Measurements from ENCODE around the gene GXYLT1.
"Not testable (repeated sequence)": the region's sequence is repeated elsewhere in the genome, so short reads cannot be mapped to it uniquely, and the experiment has no call there.

Gene GXYLT1

DNA sequence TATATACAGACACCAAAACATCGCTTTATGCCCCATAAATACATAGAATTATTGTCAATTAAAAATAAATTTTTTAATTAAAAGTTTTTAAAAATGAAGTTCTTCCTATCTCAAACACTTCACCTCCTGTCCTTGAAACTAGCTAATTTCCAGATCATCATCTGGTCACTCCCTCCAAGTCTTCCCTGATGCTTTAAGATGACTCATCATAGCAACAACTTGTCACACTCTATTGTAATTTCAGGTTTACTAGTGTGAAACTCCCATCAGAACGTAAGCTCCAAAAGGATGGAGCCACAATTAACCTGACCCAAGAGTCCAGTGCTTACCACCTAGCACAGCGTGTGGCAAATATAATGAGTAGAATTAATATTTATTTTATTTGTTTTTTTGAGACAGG is 16.3 kb downstream of the GXYLT1 start:
- Mint-ChIP-seq H3K4me1 (ENCODE audit: low read depth) (peaks cover 40% of the 10 kb centered on the region), H3K27me3 (no peaks in the 10 kb centered on the region), H3K9me3 (ENCODE audit: low read depth) (no peaks in the 10 kb centered on the region), H3K4me3 (no peak overlapping the region), H3K27ac (no peak overlapping the region), H3K36me3 (peaks cover 1% of the 10 kb centered on the region)

DNA sequence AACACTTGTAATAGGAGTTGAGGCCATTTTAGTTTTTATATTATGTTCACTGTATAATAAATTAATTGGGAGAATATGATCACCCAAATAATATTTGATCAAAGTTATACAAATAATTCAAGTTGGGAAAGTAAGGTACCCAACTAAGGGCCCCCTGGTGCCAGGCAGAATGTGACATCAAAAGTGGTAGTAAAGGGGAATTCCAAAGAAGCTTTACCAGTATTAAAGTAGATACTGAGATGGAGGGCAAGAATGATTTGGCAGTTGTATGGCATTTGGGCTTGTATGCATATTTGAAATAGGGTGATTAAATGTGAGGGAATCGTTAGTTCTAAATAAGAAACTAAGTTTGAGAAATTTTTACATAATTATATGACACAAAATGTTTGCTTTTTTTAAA is 17.7 kb downstream of the GXYLT1 start:
- Mint-ChIP-seq H3K9me3 (ENCODE audit: low read depth) (no peaks in the 10 kb centered on the region), H3K27me3 (no peaks in the 10 kb centered on the region), H3K27ac (no peak overlapping the region), H3K4me1 (ENCODE audit: low read depth) (peaks cover 33% of the 10 kb centered on the region), H3K36me3 (no peaks in the 10 kb centered on the region), H3K4me3 (no peak overlapping the region)

DNA sequence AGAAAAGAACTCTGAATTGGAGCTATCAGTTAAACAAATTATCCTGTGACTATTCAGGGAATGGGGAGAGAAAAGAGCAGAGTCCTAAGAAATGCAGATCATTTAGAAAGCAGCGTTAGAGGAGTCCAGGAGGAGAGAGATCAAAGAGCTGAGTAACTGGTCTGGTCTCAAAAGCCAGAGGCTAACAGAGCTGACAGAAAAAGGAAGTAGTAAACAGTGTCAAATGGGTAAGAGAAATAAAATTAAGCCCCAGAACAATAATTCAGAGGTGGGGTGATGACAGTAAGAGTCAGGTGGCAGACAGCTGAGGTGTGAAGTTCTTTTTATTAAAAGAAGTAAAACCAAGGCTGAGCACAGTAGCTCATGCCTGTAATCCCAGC is 19.3 kb downstream of the GXYLT1 start:
- H3K9me3 Mint-ChIP-seq (ENCODE audit: low read depth): no peaks in the 10 kb centered on the region
- H3K4me1 Mint-ChIP-seq (ENCODE audit: low read depth): peaks cover 19% of the 10 kb centered on the region
- H3K4me3 Mint-ChIP-seq: no peak overlapping the region
- H3K27me3 Mint-ChIP-seq: no peaks in the 10 kb centered on the region
- peaks cover 2% of the 10 kb centered on the region for H3K36me3 Mint-ChIP-seq
- no peak overlapping the region for H3K27ac Mint-ChIP-seq

DNA sequence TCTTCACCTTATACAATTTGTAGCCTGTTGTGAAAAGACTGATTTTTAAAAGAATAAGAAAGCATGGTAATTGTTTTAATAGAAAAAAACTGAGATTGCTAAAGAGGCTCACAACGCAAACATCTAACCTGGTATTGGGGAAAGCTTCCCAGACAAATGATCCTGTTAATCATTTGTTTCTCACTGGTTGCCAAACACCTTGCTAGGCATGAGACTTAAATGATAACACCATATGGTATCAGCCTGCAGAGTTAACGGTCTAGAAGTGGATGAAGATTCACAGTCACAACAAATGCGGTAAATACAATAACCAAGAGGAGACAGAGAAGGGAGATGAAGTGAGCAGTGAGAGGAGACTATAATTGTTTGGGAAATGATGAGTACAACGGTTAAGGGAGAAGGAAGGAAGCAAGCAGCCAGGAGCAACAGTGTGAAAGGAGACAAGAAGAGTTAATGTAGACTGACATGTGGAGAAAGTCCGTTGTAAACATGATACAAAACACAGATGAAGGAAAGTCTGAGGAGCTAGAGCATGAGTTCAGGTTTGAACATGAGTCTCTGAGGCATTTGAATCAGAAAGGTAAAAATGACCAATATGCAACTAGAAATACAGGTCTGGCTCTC is 19.8 kb downstream of the GXYLT1 start:
- H3K9me3 Mint-ChIP-seq (ENCODE audit: low read depth): no peaks in the 10 kb centered on the region
- H3K4me3 Mint-ChIP-seq: no peak overlapping the region
- H3K4me1 Mint-ChIP-seq (ENCODE audit: low read depth): peaks cover 17% of the 10 kb centered on the region
- peaks cover 4% of the 10 kb centered on the region for H3K36me3 Mint-ChIP-seq
- no peaks in the 10 kb centered on the region for H3K27me3 Mint-ChIP-seq
- no peak overlapping the region for H3K27ac Mint-ChIP-seq

DNA sequence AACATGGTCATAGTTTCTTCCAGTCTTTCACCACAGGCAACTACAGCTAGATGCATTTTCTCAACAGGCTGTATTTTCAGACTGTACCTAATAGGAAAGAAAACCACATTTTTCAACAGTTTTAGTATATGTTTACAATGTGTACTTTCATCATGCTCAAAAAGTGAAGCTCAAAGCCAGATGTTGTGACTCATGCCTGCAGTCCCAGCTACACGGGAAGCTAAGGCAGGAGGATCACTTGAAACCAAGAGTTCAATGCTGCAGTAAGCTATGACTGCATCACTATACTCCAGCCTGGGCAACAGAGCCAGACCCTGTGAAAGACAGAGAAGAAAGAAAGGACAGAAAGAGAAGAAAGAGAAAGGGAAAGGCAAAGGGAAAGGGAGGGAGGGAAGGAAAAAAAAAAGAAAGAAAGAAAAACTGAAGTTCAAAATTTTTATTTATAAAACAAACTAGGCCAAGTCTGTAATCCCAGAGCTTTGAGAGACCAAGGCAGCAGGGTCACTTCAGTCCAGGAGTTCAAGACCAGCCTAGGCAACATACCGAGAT is 25.5 kb downstream of the GXYLT1 start:
- H3K4me3 Mint-ChIP-seq: no peak overlapping the region
- H3K27ac Mint-ChIP-seq: peak overlapping the region; percentile 54
- H3K4me1 Mint-ChIP-seq (ENCODE audit: low read depth): peaks cover 10% of the 10 kb centered on the region
- peaks cover 32% of the 10 kb centered on the region for H3K36me3 Mint-ChIP-seq
- peaks cover 3% of the 10 kb centered on the region for H3K9me3 Mint-ChIP-seq (ENCODE audit: low read depth)
- H3K27me3 Mint-ChIP-seq: no peaks in the 10 kb centered on the region

DNA sequence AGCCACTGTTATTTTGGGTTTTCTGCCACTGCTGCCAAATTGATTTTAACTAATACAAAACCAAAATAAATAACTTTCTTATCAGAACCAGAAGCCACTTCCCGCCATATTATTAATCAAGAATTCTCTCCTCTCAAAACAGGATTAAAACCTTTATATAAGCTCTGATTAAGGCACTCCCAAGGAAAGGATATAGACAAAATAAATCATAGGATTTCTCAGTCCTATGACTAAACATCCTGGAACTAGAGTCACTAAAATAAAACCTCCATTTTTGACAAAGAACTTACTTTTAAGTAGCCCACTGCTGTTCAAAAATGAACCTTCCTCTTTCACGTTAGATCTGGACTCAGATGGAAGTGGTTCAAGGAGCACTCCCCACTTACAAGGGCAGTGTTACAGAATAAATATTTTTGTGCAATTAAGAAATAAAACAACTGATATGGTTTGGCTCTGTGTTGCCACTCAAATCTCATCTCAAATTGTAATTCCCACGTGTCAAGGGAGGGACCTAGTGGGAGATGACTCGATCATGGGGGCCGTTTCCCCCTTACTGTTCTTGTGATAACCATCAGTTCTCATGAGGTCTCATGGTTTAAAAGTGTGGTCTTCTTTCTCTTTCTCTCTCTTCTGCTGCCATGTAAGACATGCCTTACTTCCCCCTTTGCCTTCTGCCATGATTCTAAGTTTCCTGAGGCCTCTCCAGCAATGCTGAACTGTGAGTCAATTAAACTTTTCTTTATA is 26.4 kb downstream of the GXYLT1 start:
- Mint-ChIP-seq H3K36me3 (peaks cover 36% of the 10 kb centered on the region), H3K4me3 (no peak overlapping the region), H3K4me1 (ENCODE audit: low read depth) (peaks cover 10% of the 10 kb centered on the region), H3K27me3 (no peaks in the 10 kb centered on the region), H3K9me3 (ENCODE audit: low read depth) (peaks cover 6% of the 10 kb centered on the region), H3K27ac (no peak overlapping the region)

DNA sequence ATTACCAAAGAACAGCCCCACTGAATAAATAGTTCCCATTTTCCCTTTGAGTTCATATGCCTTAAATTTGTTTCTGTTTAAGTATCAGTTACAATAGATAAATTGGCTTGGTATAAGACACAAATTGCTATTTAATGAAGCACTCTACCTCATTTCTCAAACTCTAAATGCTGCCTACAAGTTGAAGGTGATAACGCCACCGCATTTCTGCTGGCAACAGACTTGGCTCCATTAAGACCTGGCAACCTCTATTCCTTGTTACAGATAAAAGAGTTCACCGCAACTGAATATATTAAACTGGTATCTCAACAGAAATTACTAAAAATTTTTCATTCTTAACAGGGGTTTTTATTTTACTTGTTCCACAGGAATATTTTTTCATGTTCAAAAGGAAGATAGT is 35.6 kb downstream of the GXYLT1 start:
- peaks cover 3% of the 10 kb centered on the region for H3K9me3 Mint-ChIP-seq (ENCODE audit: low read depth)
- no peak overlapping the region for H3K27ac Mint-ChIP-seq
- H3K4me1 Mint-ChIP-seq (ENCODE audit: low read depth): no peaks in the 10 kb centered on the region
- H3K27me3 Mint-ChIP-seq: no peaks in the 10 kb centered on the region
- H3K36me3 Mint-ChIP-seq: peaks cover 20% of the 10 kb centered on the region
- H3K4me3 Mint-ChIP-seq: no peak overlapping the region

DNA sequence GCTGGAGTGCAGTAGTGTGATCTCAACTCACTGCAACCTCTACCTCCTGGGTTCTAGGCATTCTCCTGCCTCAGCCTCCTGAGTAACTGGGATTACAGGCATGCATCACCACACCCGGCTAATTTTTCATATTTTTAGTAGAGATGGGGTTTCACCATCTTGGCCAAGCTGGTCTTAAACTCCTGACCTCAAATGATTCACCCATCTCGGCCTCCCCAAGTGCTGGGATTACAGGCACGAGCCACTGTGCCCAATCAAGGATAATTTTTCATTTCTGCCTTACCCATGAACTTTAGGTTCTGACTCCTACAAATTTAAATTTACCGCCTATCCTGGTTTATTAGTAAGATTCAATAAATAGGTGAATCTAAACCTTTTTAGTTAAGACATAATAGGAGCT is 37.9 kb downstream of the GXYLT1 start:
- not testable (repeated sequence) for H3K4me3 Mint-ChIP-seq; H3K27ac Mint-ChIP-seq; H3K4me1 Mint-ChIP-seq (ENCODE audit: low read depth); H3K27me3 Mint-ChIP-seq; H3K9me3 Mint-ChIP-seq (ENCODE audit: low read depth)
- peaks cover 14% of the 10 kb centered on the region for H3K36me3 Mint-ChIP-seq

DNA sequence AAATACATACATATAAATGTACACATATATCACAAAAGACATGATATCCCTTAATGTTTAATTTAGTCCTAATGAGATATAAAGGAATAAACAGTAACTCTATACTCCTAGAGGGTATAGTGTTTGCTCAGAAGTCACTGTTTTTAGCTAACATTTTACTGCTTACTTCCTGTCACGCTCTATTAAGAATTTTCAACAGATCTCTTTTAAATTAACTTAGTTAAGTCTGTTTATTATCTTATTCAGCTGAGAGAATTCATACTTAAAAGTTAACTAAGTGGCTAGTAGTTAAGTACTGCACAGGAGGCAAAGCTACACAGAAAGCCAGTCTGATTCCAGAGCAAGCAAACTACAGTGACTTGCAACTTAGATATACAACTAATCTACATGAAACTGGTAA is 39.9 kb downstream of the GXYLT1 start:
- Mint-ChIP-seq H3K4me3 (no peak overlapping the region), H3K9me3 (ENCODE audit: low read depth) (no peaks in the 10 kb centered on the region), H3K4me1 (ENCODE audit: low read depth) (peaks cover 2% of the 10 kb centered on the region), H3K36me3 (peaks cover 8% of the 10 kb centered on the region), H3K27me3 (no peaks in the 10 kb centered on the region), H3K27ac (no peak overlapping the region)

DNA sequence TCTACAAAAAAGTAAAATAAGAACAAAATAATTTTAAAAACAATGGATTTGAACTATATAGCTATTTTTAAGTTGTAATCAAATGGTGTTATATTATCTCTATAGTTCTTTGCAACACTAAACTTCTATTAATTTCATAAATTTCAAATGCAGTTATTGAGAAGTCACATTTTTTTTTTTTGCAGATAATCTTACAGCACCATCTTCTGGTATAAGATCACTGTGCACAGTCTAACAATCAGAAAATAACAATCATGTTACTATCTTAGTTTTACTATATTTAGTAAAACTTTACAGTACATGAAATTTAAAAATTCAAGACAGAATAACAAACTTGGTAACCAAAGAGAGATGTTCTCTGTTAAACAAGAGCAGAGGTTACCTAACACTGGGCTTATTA is 40.6 kb downstream of the GXYLT1 start:
- Mint-ChIP-seq H3K4me3 (no peak overlapping the region), H3K27me3 (no peaks in the 10 kb centered on the region), H3K36me3 (peaks cover 8% of the 10 kb centered on the region), H3K9me3 (ENCODE audit: low read depth) (no peaks in the 10 kb centered on the region), H3K4me1 (ENCODE audit: low read depth) (peaks cover 3% of the 10 kb centered on the region), H3K27ac (no peak overlapping the region)

DNA sequence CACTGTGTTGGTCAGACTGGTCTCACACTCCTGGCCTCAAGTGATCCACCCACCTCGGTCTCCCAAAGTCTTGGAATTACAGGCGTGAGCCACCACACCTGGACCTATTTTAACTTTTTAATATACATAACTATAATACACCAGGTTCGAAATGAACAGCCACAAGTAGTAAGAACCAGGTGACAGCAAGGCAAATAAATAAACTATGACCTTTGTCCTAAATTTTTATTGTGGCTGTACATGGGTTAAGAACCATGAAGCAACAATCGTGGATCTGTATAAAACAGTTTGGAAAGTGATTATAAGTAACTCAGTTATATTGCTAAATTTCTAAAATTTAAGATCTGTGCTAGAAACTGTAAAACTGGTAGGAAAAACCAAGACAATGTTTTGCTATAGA is 41.5 kb downstream of the GXYLT1 start:
- Mint-ChIP-seq H3K36me3 (peaks cover 3% of the 10 kb centered on the region), H3K27ac (no peak overlapping the region), H3K4me1 (ENCODE audit: low read depth) (peaks cover 10% of the 10 kb centered on the region), H3K9me3 (ENCODE audit: low read depth) (no peaks in the 10 kb centered on the region), H3K27me3 (no peaks in the 10 kb centered on the region), H3K4me3 (no peak overlapping the region)

DNA sequence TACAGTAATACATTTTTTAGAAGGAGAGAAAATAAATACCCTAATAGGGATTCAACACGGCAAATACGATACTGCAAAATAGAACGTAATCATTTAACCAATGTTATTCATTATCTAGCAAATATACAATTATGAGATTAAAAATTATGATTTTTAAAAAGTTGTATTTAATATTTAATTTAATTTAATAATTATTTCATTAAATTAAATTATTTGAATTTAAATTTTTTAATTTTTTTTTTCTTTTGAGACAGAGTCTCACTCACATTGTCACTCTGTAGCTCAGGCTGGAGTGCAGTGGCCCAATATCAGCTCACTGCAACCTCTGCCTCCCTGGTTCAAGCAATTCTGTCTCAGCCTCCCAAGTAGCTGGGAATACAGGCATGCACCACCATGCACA is 42.0 kb downstream of the GXYLT1 start:
- Mint-ChIP-seq H3K9me3 (ENCODE audit: low read depth) (no peaks in the 10 kb centered on the region), H3K27ac (no peak overlapping the region), H3K27me3 (no peaks in the 10 kb centered on the region), H3K4me1 (ENCODE audit: low read depth) (peaks cover 15% of the 10 kb centered on the region), H3K36me3 (peaks cover 5% of the 10 kb centered on the region), H3K4me3 (no peak overlapping the region)

DNA sequence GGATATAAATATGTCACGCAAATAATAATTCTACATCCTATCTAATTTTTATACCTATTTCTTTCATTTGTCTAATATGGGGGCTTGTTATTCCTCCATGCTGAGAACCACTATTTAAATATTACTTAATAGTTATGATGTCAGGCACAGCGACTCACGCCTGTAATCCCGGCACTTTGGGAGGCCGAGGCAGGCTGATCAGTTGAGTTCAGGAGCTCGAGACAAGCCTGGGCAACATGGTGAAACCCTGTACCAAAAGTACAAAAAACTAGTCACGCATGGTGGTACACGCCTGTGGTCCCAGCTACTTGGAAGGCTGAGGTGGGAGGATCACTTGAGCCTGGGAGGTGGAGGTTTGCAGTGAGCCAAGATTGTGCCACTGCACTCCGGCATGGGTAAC is 45.2 kb downstream of the GXYLT1 start:
- Mint-ChIP-seq H3K9me3 (ENCODE audit: low read depth) (no peaks in the 10 kb centered on the region), H3K4me1 (ENCODE audit: low read depth) (peaks cover 43% of the 10 kb centered on the region), H3K36me3 (peaks cover 18% of the 10 kb centered on the region), H3K27me3 (no peaks in the 10 kb centered on the region), H3K27ac (no peak overlapping the region), H3K4me3 (no peak overlapping the region)

DNA sequence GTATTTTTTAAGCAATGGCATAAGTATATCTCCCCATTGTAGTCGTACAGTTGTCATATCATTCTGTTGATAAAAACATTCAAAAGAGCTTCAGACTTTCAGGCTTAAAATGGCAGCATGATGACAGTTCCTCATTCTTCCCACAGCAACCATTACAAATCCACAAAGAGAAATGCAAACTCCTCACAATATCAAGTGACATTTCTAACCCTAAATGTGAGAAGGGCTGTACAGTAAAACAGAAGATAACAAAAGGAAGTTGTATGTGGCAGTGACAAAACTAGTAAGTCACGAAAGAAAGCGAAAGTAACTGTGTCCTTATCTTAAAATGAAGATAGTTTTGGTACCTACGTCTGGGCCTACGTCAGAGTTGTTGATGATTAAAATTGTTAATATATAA is 46.7 kb downstream of the GXYLT1 start:
- H3K4me3 Mint-ChIP-seq: peak overlapping the region; percentile 86
- no peaks in the 10 kb centered on the region for H3K9me3 Mint-ChIP-seq (ENCODE audit: low read depth)
- peaks cover 49% of the 10 kb centered on the region for H3K4me1 Mint-ChIP-seq (ENCODE audit: low read depth)
- no peaks in the 10 kb centered on the region for H3K27me3 Mint-ChIP-seq
- peaks cover 18% of the 10 kb centered on the region for H3K36me3 Mint-ChIP-seq
- H3K27ac Mint-ChIP-seq: peak overlapping the region; percentile 93

DNA sequence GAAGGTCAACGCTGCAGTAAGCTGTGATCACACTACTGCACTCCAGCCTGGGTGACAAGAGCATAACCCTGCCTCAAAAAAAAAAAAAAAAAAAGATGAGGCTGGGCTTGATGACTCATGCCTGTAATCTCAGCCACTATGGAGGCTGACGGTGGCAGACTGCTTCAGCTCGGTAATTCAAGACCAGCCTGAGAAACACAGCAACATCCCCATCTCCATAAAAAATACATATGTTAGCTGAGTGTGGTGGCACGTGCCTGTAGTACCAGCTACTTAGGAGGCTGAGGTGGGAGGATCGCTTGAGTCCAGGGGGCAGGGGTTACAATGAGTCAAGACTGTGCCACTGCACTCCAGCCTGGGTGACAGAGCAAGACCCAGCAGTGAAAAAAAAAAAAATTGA is 50.4 kb downstream of the GXYLT1 start:
- H3K4me1 Mint-ChIP-seq (ENCODE audit: low read depth): peaks cover 65% of the 10 kb centered on the region
- no peaks in the 10 kb centered on the region for H3K9me3 Mint-ChIP-seq (ENCODE audit: low read depth)
- peaks cover 20% of the 10 kb centered on the region for H3K36me3 Mint-ChIP-seq
- no peak overlapping the region for H3K27ac Mint-ChIP-seq
- H3K4me3 Mint-ChIP-seq: no peak overlapping the region
- H3K27me3 Mint-ChIP-seq: no peaks in the 10 kb centered on the region

DNA sequence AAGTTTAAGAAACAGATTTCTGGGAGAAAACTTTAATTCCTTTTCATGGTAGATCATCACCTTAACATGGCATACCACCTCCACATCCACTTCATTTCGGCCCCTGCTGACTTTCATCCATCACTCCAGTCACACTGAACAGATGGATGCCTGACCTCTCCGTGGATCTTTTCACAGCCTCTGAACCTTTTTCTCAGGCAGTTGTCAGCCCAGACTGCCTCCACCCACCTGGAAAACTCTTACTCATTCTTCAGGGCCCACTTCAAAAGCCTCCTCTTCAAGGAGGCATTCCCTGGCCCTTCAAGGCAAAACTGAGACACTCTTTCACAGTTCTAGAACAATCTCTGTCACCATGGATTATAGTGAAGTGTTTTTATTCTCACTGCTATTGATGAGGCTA is 52.9 kb downstream of the GXYLT1 start:
- peaks cover 17% of the 10 kb centered on the region for H3K36me3 Mint-ChIP-seq
- H3K27ac Mint-ChIP-seq: peak overlapping the region; percentile 18
- no peak overlapping the region for H3K4me3 Mint-ChIP-seq
- no peaks in the 10 kb centered on the region for H3K27me3 Mint-ChIP-seq
- no peaks in the 10 kb centered on the region for H3K9me3 Mint-ChIP-seq (ENCODE audit: low read depth)
- peaks cover 45% of the 10 kb centered on the region for H3K4me1 Mint-ChIP-seq (ENCODE audit: low read depth)

Data from activated naive CD8-positive, alpha-beta T cell (primary cell).